Gastroesophageal sphincter (tissue), 3 donors: ENCODE results near the gene PLS3.
"Not testable (repeated sequence)": the region's sequence is repeated elsewhere in the genome, so short reads cannot be mapped to it uniquely, and the experiment has no call there.

ENCODE experiments used
- POLR2A ChIP-seq, 2 donors: fragments of 450-650 bp; IDR thresholded peaks; one replicate each; pipeline ENCODE4 v1.6.1; 2017; ENCODE audit warnings: antibody characterized with exemption in 2 of 2, mild to moderate bottlenecking in 2 of 2, moderate library complexity in 1 of 2
- TF ChIP-seq, protein P1 (sequence below), 4 experiments: fragments of 200-600 bp in 2 of 4; fragments of 450-650 bp in 2 of 4; sonication (generic) in 1 of 4; IDR thresholded peaks; one replicate each; pipeline ENCODE4 v1.5.1; 2017 to 2019; ENCODE audit warnings: antibody characterized with exemption in 4 of 4, mild to moderate bottlenecking in 2 of 4, moderate library complexity in 2 of 4

DNA sequence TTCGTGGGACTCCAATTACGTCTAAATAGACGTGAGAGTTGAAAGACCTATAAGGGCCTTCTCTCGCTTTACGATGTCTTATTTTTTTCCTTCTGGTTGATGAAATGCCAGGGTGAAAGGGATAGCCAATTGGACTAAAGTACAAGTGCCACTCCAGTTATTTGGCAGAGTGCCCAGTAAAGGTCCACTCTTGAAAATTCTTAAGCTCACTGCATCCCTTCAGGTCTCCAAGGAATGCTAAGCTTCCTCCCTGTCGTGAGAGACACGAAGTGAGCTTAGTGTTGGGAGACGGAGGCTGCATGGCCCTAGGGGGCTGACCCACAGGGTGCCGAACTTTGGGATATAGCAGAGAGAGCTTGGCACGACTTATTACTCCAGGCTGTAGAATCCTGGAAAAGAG, 19.9 kb upstream of the PLS3 start:
- TF ChIP-seq, protein P1, sequence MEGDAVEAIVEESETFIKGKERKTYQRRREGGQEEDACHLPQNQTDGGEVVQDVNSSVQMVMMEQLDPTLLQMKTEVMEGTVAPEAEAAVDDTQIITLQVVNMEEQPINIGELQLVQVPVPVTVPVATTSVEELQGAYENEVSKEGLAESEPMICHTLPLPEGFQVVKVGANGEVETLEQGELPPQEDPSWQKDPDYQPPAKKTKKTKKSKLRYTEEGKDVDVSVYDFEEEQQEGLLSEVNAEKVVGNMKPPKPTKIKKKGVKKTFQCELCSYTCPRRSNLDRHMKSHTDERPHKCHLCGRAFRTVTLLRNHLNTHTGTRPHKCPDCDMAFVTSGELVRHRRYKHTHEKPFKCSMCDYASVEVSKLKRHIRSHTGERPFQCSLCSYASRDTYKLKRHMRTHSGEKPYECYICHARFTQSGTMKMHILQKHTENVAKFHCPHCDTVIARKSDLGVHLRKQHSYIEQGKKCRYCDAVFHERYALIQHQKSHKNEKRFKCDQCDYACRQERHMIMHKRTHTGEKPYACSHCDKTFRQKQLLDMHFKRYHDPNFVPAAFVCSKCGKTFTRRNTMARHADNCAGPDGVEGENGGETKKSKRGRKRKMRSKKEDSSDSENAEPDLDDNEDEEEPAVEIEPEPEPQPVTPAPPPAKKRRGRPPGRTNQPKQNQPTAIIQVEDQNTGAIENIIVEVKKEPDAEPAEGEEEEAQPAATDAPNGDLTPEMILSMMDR (IDR thresholded peaks at IDR 0.05) = not testable (repeated sequence)
- not testable (repeated sequence) for TF ChIP-seq POLR2A (IDR thresholded peaks at IDR 0.05)
